ENCODE measurements around the gene CCDC6.
A peak's percentile ranks its signal among the peaks of the same experiment; 100 is the strongest.

CCDC6 gene

DNA sequence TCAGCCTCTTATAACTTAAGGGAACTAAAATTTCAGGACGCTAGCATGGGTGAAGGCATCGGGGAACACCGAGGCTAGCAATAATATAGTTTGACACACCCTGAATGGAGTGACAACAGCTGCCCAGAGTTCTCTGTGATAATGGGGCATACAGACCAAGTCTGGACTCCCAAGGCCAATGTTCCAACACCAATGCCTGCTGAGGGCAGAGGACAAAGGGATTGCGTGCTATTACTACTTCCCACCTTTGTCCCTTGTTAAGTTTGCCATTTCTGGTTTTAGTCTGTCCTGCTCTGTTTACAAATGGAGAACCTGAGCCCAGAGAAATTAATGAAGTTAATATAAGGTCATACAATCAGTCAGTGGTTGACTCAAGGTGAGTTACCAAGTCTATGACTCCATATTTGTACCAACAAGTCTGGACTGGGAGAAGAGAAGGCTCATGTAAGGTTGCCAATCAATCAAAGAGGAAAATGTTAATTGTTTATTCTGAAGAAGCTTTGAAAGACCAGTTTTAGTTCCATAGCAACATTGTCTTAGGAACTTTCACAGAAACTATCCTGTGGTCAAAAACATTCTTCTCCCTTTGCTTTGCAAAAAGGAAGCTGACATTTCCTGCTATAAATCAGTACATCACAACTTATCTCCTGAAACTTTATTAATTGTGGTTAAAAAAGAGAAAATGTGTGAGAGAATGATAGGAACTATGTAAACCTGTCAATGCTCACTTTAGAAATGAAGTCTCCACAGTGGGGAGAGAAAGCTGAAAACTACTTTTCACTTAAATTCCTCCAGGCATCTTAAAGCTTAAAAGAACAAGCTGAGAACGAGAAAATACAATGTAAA is 74.5 kb downstream of the CCDC6 start:
- TF ChIP-seq, protein P1, sequence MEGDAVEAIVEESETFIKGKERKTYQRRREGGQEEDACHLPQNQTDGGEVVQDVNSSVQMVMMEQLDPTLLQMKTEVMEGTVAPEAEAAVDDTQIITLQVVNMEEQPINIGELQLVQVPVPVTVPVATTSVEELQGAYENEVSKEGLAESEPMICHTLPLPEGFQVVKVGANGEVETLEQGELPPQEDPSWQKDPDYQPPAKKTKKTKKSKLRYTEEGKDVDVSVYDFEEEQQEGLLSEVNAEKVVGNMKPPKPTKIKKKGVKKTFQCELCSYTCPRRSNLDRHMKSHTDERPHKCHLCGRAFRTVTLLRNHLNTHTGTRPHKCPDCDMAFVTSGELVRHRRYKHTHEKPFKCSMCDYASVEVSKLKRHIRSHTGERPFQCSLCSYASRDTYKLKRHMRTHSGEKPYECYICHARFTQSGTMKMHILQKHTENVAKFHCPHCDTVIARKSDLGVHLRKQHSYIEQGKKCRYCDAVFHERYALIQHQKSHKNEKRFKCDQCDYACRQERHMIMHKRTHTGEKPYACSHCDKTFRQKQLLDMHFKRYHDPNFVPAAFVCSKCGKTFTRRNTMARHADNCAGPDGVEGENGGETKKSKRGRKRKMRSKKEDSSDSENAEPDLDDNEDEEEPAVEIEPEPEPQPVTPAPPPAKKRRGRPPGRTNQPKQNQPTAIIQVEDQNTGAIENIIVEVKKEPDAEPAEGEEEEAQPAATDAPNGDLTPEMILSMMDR (IDR thresholded peaks at IDR 0.05) = no peak
- Histone ChIP-seq H3K4me3 (no peak overlapping the region), H3K27ac (no peak overlapping the region)
- DNase-seq (ENCODE audit: low spot score) = no peak

DNA sequence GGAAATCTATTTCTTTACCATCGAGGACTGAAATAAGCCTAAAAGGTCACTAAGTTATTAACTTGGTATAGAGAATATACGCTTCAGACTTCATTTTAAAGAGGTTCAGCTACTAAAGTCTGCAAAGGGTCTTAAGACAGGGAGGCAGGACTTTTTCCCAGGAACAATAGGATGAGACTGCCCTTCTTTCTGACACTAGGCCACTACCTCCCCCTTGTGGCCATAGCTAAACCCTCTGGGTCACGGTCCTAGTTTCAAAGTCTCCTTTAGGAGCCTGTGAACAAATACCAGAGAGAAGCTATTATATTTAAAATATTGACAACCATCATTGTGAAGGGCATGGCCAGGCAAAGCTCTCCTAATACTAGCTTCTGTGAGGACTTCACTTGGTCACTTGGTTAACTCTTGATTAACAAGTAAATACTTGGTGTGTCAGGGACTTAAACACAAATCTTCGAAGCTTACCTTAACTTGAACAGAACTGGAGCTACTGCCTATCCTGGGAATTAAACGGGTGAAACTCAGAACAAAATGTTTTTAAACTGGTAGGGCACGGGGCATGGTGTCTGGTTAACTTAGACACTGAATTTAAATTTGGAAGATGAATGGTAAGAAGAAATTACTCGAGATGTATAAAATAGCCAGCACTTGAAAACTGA is 75.6 kb downstream of the CCDC6 start:
- no peak for DNase-seq (ENCODE audit: low spot score)
- Histone ChIP-seq H3K27ac (no peak overlapping the region), H3K4me3 (no peak overlapping the region)
- TF ChIP-seq, protein P1 (IDR thresholded peaks at IDR 0.05) = peak; percentile 72

DNA sequence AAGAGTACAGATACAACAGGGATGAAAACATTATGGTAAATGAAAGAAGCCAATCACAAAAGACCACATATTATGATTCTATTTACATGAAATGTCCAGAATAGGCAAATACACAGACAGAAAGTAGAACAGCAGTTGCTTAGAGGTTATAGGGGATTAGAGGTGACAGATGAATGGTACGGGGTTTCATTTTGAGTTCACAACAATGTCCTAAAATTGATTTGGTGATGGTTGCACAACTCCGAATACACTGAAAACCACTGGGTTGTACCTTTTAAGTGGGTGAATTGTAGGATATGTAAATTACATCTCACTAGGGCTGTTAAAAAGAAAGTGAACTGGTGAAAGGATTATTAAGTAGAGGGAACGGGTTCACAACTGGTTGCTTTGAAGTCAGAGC is 76.8 kb downstream of the CCDC6 start:
- Histone ChIP-seq H3K27ac (no peak overlapping the region), H3K4me3 (no peak overlapping the region)
- DNase-seq (ENCODE audit: low spot score) = no peak
- TF ChIP-seq, protein P1 (IDR thresholded peaks at IDR 0.05) = no peak

DNA sequence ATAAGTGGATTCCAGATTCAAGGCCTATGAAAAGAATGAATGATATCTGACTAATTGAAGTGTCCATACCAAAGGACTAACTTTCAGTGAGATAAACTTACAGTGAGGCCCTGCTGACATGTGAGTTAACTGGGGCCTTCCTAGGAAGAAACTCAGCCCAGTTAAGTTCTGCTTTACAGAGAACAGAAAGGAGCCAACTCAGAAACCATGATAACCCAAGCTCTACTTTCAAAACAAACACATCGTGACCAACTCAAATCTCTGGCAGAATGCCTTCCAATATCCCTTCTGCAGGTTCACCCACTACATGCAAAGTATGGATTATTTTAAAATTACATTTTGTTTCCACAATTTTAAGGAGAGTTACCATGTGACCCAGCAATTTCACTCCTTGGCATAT is 77.3 kb downstream of the CCDC6 start:
- H3K27ac ChIP-seq = no peak overlapping the region
- no peak overlapping the region for H3K4me3 ChIP-seq
- TF ChIP-seq, protein P1 (IDR thresholded peaks at IDR 0.05) = no peak
- no peak for DNase-seq (ENCODE audit: low spot score)

DNA sequence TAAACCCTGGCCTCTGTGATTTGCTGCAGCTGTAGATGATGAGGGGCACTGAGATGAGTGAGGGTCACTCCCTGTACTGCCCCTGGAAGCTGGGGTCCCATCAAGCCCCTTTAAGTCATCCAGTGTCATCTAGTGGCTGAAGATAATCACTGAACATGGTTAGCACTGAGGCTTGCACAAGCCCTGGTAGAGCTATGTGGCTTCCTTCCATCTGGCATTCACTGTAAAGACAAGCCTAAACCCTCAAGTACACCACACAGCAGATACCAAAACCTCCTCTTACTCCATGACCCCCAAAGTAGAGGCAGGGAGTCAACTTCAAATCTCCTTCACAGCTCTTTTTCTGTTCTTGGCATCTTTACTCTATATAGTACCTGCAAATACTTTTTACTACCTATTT is 80.4 kb downstream of the CCDC6 start:
- TF ChIP-seq, protein P1 (IDR thresholded peaks at IDR 0.05) = no peak
- no peak for DNase-seq (ENCODE audit: low spot score)
- Histone ChIP-seq H3K4me3 (no peak overlapping the region), H3K27ac (no peak overlapping the region)

DNA sequence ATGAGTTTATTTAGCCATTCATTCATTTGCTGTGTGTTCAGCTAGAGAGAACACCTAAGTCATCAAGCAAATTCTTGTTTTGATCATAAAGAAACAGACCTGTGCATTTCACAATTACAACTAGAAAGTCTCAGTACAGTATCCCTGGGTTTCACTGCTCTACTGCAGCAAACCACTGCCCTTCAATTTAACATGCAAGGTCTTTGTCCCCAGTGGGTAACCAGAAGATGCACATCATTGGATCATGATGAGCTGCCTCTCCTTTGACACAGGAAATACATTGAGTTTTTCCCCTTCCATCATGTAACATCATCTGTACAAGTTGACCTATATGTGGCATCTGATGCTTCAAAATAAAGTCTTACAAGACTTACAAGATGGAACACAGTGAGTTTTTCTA is 82.6 kb downstream of the CCDC6 start:
- TF ChIP-seq, protein P1 (IDR thresholded peaks at IDR 0.05) = no peak
- Histone ChIP-seq H3K4me3 (no peak overlapping the region), H3K27ac (no peak overlapping the region)
- DNase-seq (ENCODE audit: low spot score) = no peak

DNA sequence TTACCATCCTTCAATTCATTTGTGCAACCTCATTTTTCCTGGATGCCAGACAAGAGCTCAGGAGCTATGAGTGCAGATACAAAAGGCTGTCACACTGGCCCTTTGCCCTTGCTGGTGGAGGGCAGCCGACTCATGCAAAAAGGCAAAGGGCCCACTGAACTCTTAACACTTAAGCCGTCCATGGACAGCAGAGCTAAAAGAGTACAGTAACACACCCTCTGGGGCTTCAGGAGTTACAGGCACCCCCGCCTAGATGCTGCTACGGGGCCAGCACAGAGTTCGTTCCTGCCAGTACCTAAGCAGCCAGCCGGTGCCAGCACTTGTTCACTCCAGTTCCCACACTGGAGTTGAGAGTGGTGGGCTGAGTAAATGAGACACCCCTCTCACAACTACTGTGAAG is 83.2 kb downstream of the CCDC6 start:
- no peak overlapping the region for H3K27ac ChIP-seq
- TF ChIP-seq, protein P1 (IDR thresholded peaks at IDR 0.05) = no peak
- no peak for DNase-seq (ENCODE audit: low spot score)
- no peak overlapping the region for H3K4me3 ChIP-seq

All from coronary artery (tissue), 2 donors.